OCI-LY3 (cell line): ENCODE results near the gene LRRC63.

Source experiments
- CTCF ChIP-seq: fragments of 200-600, 300-600 bp; sonication (generic); IDR thresholded peaks from 2 replicates; pipeline ENCODE4 v1.5.1; 2014; ENCODE audit warnings: antibody characterized with exemption, low read length, low read depth
- EZH2phosphoT487 ChIP-seq: fragments of 200-600 bp; shearing (Covaris generic); IDR thresholded peaks from 2 replicates; pipeline ENCODE4 v1.6.1; 2018; ENCODE audit warnings: antibody characterized with exemption, mixed run types, low read depth

- no peak for TF ChIP-seq CTCF
- TF ChIP-seq EZH2phosphoT487: no peak
Observed at GRCh38 chr13:46179491-46179908, 32.2 kb upstream of the LRRC63 start.
